Mesenchymal stem cell (in vitro differentiated cells and primary cell): ENCODE data around the gene ACER3.

ENCODE experiments used
- DNase-seq: peaks from one replicate; pipeline ENCODE4 v3.0.0-alpha.2; 2013
- H2AFZ ChIP-seq: one replicate; pipeline ENCODE4 v1.6.1; 2013; ENCODE audit warnings: low read depth, mild to moderate bottlenecking, control low read depth, inconsistent platforms, low read length, moderate library complexity
- H2AK5ac ChIP-seq: 2 replicates; pipeline ENCODE4 v1.6.1; 2013; ENCODE audit warnings: low read length, moderate library complexity, mild to moderate bottlenecking, inconsistent platforms; ENCODE audit not compliant: severe bottlenecking
- H2BK120ac ChIP-seq: one replicate; pipeline ENCODE4 v1.6.1; 2013; ENCODE audit warnings: low read depth, mild to moderate bottlenecking, inconsistent platforms, low read length, moderate library complexity
- H2BK12ac ChIP-seq, 2 experiments: one replicate each; pipeline ENCODE4 v1.6.1; 2013; ENCODE audit warnings: inconsistent platforms in 2 of 2, low read length in 2 of 2, mild to moderate bottlenecking in 2 of 2, moderate library complexity in 2 of 2, control low read depth in 1 of 2
- H2BK15ac ChIP-seq: one replicate; pipeline ENCODE4 v1.6.1; 2013; ENCODE audit warnings: mild to moderate bottlenecking, low read depth, inconsistent platforms; ENCODE audit not compliant: poor library complexity, severe bottlenecking
- H2BK5ac ChIP-seq: 2 replicates; pipeline ENCODE4 v1.6.1; 2013; ENCODE audit warnings: low read depth, mild to moderate bottlenecking, low read length, control low read depth, inconsistent platforms; ENCODE audit not compliant: poor library complexity, severe bottlenecking
- H3K14ac ChIP-seq, 2 experiments: one replicate each; pipeline ENCODE4 v1.6.1; 2013; ENCODE audit warnings: inconsistent platforms in 2 of 2, low read length in 2 of 2, control low read depth in 1 of 2, mild to moderate bottlenecking in 1 of 2, moderate library complexity in 1 of 2
- H3K18ac ChIP-seq, 2 experiments: one replicate each; pipeline ENCODE4 v1.6.1; 2013; ENCODE audit warnings: inconsistent platforms in 2 of 2, low read length in 2 of 2, control low read depth in 1 of 2, low read depth in 1 of 2, mild to moderate bottlenecking in 1 of 2
- H3K23ac ChIP-seq, 2 experiments: one replicate each; pipeline ENCODE4 v1.6.1; 2013; ENCODE audit warnings: inconsistent platforms in 2 of 2, low read length in 2 of 2, mild to moderate bottlenecking in 2 of 2, moderate library complexity in 2 of 2, control low read depth in 1 of 2
- H3K27ac ChIP-seq: 2 replicates; pipeline ENCODE4 v1.5.1; 2013; ENCODE audit warnings: mild to moderate bottlenecking, moderate library complexity, low read length, control low read depth, inconsistent platforms; ENCODE audit not compliant: poor library complexity, severe bottlenecking
- H3K27me3 ChIP-seq, 2 experiments: 2 replicates each; pipeline versions ENCODE4 v1.6.1 to v1.7.0; 2013; ENCODE audit warnings: low read length in 2 of 2, mild to moderate bottlenecking in 2 of 2, moderate library complexity in 2 of 2, control low read depth in 1 of 2, inconsistent platforms in 1 of 2; ENCODE audit not compliant: control insufficient read depth in 1 of 2, insufficient read depth in 1 of 2
- H3K36me3 ChIP-seq, 2 experiments: 2 replicates each; pipeline versions ENCODE4 v1.6.1 to v1.7.0; 2013; ENCODE audit warnings: low read length in 2 of 2, control low read depth in 1 of 2, inconsistent platforms in 1 of 2, low read depth in 1 of 2, mild to moderate bottlenecking in 1 of 2; ENCODE audit not compliant: insufficient read depth in 2 of 2, control insufficient read depth in 1 of 2
- H3K4ac ChIP-seq, 2 experiments: one replicate each; pipeline ENCODE4 v1.6.1; 2013; ENCODE audit warnings: inconsistent platforms in 2 of 2, low read length in 2 of 2, mild to moderate bottlenecking in 2 of 2, moderate library complexity in 2 of 2, control low read depth in 1 of 2, low read depth in 1 of 2
- H3K4me1 ChIP-seq: 2 replicates; pipeline ENCODE4 v1.6.1; 2013; ENCODE audit warnings: low read depth, low read length, control low read depth; ENCODE audit not compliant: control insufficient read depth, insufficient read depth
- H3K4me2 ChIP-seq: 2 replicates; pipeline ENCODE4 v1.6.1; 2013; ENCODE audit warnings: low read length, mild to moderate bottlenecking, inconsistent platforms; ENCODE audit not compliant: poor library complexity, severe bottlenecking
- H3K4me3 ChIP-seq, 2 experiments: 2 replicates each; pipeline versions ENCODE4 v1.5.1 to v1.7.0; 2013; ENCODE audit warnings: low read length in 2 of 2, mild to moderate bottlenecking in 2 of 2, control low read depth in 1 of 2, low read depth in 1 of 2; ENCODE audit not compliant: insufficient read depth in 1 of 2
- H3K79me1 ChIP-seq: replicated peaks from 2 replicates; pipeline ENCODE4 v1.6.1; 2013; ENCODE audit warnings: mild to moderate bottlenecking, control low read depth, low read length, inconsistent platforms; ENCODE audit not compliant: poor library complexity, severe bottlenecking
- H3K9ac ChIP-seq: 2 replicates; pipeline ENCODE4 v1.7.0; 2013; ENCODE audit warnings: mild to moderate bottlenecking, low read length, moderate library complexity
- H3K9me3 ChIP-seq: 2 replicates; pipeline ENCODE4 v1.7.0; 2013; ENCODE audit warnings: mild to moderate bottlenecking, low read length; ENCODE audit not compliant: control insufficient read depth
- H4K8ac ChIP-seq: one replicate; pipeline ENCODE4 v1.6.1; 2013; ENCODE audit warnings: inconsistent platforms, mild to moderate bottlenecking, low read length, moderate library complexity
- H4K91ac ChIP-seq: one replicate; pipeline ENCODE4 v1.6.1; 2013; ENCODE audit warnings: mild to moderate bottlenecking, low read length, inconsistent platforms
- WGBS: methylation state at CpG from one replicate; pipeline ENCODE4 v1.1.7; 2013; ENCODE audit warnings: mixed read lengths; 5-methylcytosine and 5-hydroxymethylcytosine counted together

The ACER3 gene

GRCh38 chr11:76834151-76834550, 26.6 kb upstream of the ACER3 start:
- Histone ChIP-seq H2BK12ac (no peak overlapping the region), H4K8ac (no peak overlapping the region), H2AK5ac (no peak overlapping the region), H3K14ac (no peak overlapping the region), H4K91ac (no peak overlapping the region), H3K4me3 (no peak overlapping the region), H2BK15ac (no peak overlapping the region), H3K4ac (no peak overlapping the region), H3K4me2 (no peak overlapping the region), H3K27me3 (peaks cover 21 to 32% of the 10 kb centered on the region in 2 experiments), H2AFZ (no peak overlapping the region), H3K9me3 (no peaks in the 10 kb centered on the region), H3K9ac (no peak overlapping the region), H3K18ac (peak overlapping the region in 1 of 2 experiments; percentile 16), H3K79me1 (no peaks in the 10 kb centered on the region), H3K4me1 (no peaks in the 10 kb centered on the region), H2BK120ac (no peak overlapping the region), H3K23ac (no peak overlapping the region), H3K36me3 (no peaks in the 10 kb centered on the region), H2BK5ac (no peak overlapping the region), H3K27ac (no peak overlapping the region)
- WGBS = 48% methylated on average over 3 of the region's 3 CpGs
- peak; percentile 90 for DNase-seq

GRCh38 chr11:76835036-76835435, 25.7 kb upstream of the ACER3 start:
- Histone ChIP-seq H2BK12ac (no peak overlapping the region), H3K27me3 (peaks cover 21 to 39% of the 10 kb centered on the region in 2 experiments), H3K23ac (no peak overlapping the region), H3K9ac (no peak overlapping the region), H3K4ac (no peak overlapping the region), H2AK5ac (no peak overlapping the region), H3K36me3 (no peaks in the 10 kb centered on the region), H4K91ac (no peak overlapping the region), H2BK120ac (no peak overlapping the region), H2BK5ac (no peak overlapping the region), H3K4me2 (no peak overlapping the region), H3K9me3 (no peaks in the 10 kb centered on the region), H3K14ac (no peak overlapping the region), H3K4me3 (no peak overlapping the region), H3K79me1 (no peaks in the 10 kb centered on the region), H3K18ac (no peak overlapping the region), H3K27ac (no peak overlapping the region), H4K8ac (no peak overlapping the region), H2BK15ac (no peak overlapping the region), H3K4me1 (no peaks in the 10 kb centered on the region), H2AFZ (no peak overlapping the region)
- 92% methylated on average over 2 of the region's 2 CpGs for WGBS
- DNase-seq = no peak

- Histone ChIP-seq H2BK12ac (no peak overlapping the region), H3K23ac (peak overlapping the region in 1 of 2 experiments; percentile 18)
Observed at GRCh38 chr11:76835928-76836612, 24.6 kb upstream of the ACER3 start.

GRCh38 chr11:76836613-76837291, 24.0 kb upstream of the ACER3 start:
- Histone ChIP-seq H2BK12ac (peak overlapping the region in 1 of 2 experiments; percentile 79), H3K27me3 (peaks cover 23 to 45% of the 10 kb centered on the region in 2 experiments), H4K91ac (no peak overlapping the region), H2AK5ac (no peak overlapping the region), H3K18ac (no peak overlapping the region), H3K4me3 (no peak overlapping the region), H3K4me2 (no peak overlapping the region), H3K4me1 (no peaks in the 10 kb centered on the region), H3K9me3 (no peaks in the 10 kb centered on the region), H3K27ac (no peak overlapping the region), H4K8ac (no peak overlapping the region), H3K14ac (no peak overlapping the region), H2BK120ac (no peak overlapping the region), H3K23ac (no peak overlapping the region), H3K9ac (no peak overlapping the region), H2BK5ac (no peak overlapping the region), H2AFZ (no peak overlapping the region), H3K79me1 (no peaks in the 10 kb centered on the region), H3K4ac (no peak overlapping the region), H3K36me3 (no peaks in the 10 kb centered on the region), H2BK15ac (no peak overlapping the region)
- WGBS = 86% methylated on average over 11 of the region's 11 CpGs
- DNase-seq = no peak

More at GRCh38 chr11:76835928-76836612, 24.6 kb upstream of the ACER3 start:
- H3K9me3 ChIP-seq = no peaks in the 10 kb centered on the region
- peak; percentile 46 for DNase-seq
- H3K9ac ChIP-seq = no peak overlapping the region
- H2BK15ac ChIP-seq = no peak overlapping the region
- no peak overlapping the region for H3K27ac ChIP-seq
- H2BK5ac ChIP-seq = no peak overlapping the region
- no peak overlapping the region for H3K4me3 ChIP-seq
- H3K14ac ChIP-seq = no peak overlapping the region
- H3K4me1 ChIP-seq = no peaks in the 10 kb centered on the region
- no peak overlapping the region for H3K4me2 ChIP-seq
- no peak overlapping the region for H2BK120ac ChIP-seq
- no peak overlapping the region for H3K18ac ChIP-seq
- H2AFZ ChIP-seq = no peak overlapping the region
- no peak overlapping the region for H3K4ac ChIP-seq
- no peak overlapping the region for H2AK5ac ChIP-seq
- 72% methylated on average over 5 of the region's 5 CpGs for WGBS
- no peak overlapping the region for H4K91ac ChIP-seq
- no peak overlapping the region for H4K8ac ChIP-seq
- no peaks in the 10 kb centered on the region for H3K79me1 ChIP-seq
- H3K27me3 ChIP-seq = peaks cover 21 to 39% of the 10 kb centered on the region in 2 experiments
- H3K36me3 ChIP-seq = no peaks in the 10 kb centered on the region
